GM12878 (cell line): ENCODE measurements around the gene CTSD. TPM values are rescaled to one million over a fixed set of nuclear protein-coding genes. Genes with fewer than 3 reads are reported as not detected.

Experiments
- ATAC-seq: fragments of 200-7000 bp; cut with Tn5 transposase; 3 replicates; pipeline ENCODE4 v1.9.1; 2020; ENCODE audit warnings: mild to moderate bottlenecking, moderate library complexity
- BruUV-seq: library from RNA; stranded (reverse); fragments of 400-500 nt; replicated peaks from 2 replicates; lab custom pipeline; 2021; lab: Mats Ljungman, UMichigan
- CTCF ChIA-PET: fragments of 300-600 bp; sonication (Branson Sonifier 250); formaldehyde crosslinking; extraction: SDS; loops from one replicate; lab custom pipeline; 2021; ENCODE audit warnings: inconsistent platforms; lab: Yijun Ruan, JAX
- POLR2A ChIA-PET: fragments of 350-600 bp; formaldehyde crosslinking; extraction: SDS; loops from one replicate; lab custom pipeline; 2021; ENCODE audit warnings: inconsistent platforms; lab: Charles Lee
- RAD21 ChIA-PET: fragments of 300-600 bp; sonication (Branson Sonifier 250); formaldehyde crosslinking; loops from one replicate; lab custom pipeline; 2023; ENCODE audit warnings: antibody characterized with exemption; ENCODE audit not compliant: unreplicated experiment; lab: Charles Lee
- SMC1A ChIA-PET: fragments of 300-600 bp; sonication (Branson Sonifier 250); formaldehyde crosslinking; loops from one replicate; lab custom pipeline; 2023; ENCODE audit not compliant: unreplicated experiment, uncharacterized antibody; lab: Charles Lee
- DNase-seq: peaks from one replicate; pipeline ENCODE4 v3.0.0-alpha.2; 2011; ENCODE audit warnings: low read depth, low spot score
- FAIRE-seq: peaks from 3 replicates; lab custom pipeline; 2011; peaks lifted over from hg19 to GRCh38; lab: Jason Lieb, UNC
- H2AFZ ChIP-seq: 2 replicates; pipeline ENCODE4 v1.6.0; 2011; ENCODE audit warnings: low read depth, low read length, control low read depth; ENCODE audit not compliant: control insufficient read depth
- H3K27ac ChIP-seq: 2 replicates; pipeline ENCODE4 v1.5.1; 2011; ENCODE audit warnings: control low read depth; ENCODE audit not compliant: control insufficient read depth, insufficient read depth
- H3K27me3 ChIP-seq, 2 experiments: replicated peaks in 1 of 2; 2 replicates each; pipeline versions ENCODE4 v1.6.0 to v1.6.1; 2011; ENCODE audit warnings: low read length in 1 of 2; ENCODE audit not compliant: control insufficient read depth in 2 of 2, insufficient read depth in 2 of 2
- H3K36me3 ChIP-seq, 2 experiments: 2 replicates each; pipeline ENCODE4 v1.5.1; 2011; ENCODE audit warnings: low read length in 1 of 2; ENCODE audit not compliant: control insufficient read depth in 2 of 2, insufficient read depth in 2 of 2
- H3K4me1 ChIP-seq: 2 replicates; pipeline ENCODE4 v1.6.1; 2011; ENCODE audit warnings: mild to moderate bottlenecking, low read length, moderate library complexity, mixed read lengths; ENCODE audit not compliant: control insufficient read depth, insufficient read depth
- H3K4me2 ChIP-seq: 2 replicates; pipeline ENCODE4 v1.6.0; 2011; ENCODE audit warnings: control low read depth; ENCODE audit not compliant: control insufficient read depth, insufficient read depth
- H3K4me3 ChIP-seq: fragments of 200-600 bp; sonication (generic); 2 replicates; pipeline ENCODE4 v1.5.1; 2016
- H3K79me2 ChIP-seq: 2 replicates; pipeline ENCODE4 v1.6.0; 2011; ENCODE audit warnings: low read length; ENCODE audit not compliant: control insufficient read depth, insufficient read depth
- H3K9ac ChIP-seq: 2 replicates; pipeline ENCODE4 v1.8.0; 2011; ENCODE audit warnings: low read length, control low read depth, mixed read lengths; ENCODE audit not compliant: control insufficient read depth, insufficient read depth
- H3K9me3 ChIP-seq: replicated peaks from 3 replicates; pipeline ENCODE4 v1.5.1; 2011; ENCODE audit warnings: mild to moderate bottlenecking, low read length; ENCODE audit not compliant: control insufficient read depth, insufficient read depth
- H4K20me1 ChIP-seq: 2 replicates; pipeline ENCODE4 v1.6.0; 2011; ENCODE audit not compliant: control insufficient read depth, insufficient read depth
- BCLAF1 ChIP-seq: fragments of 450-650 bp; IDR thresholded peaks from 2 replicates; pipeline ENCODE4 v1.6.1; 2017; ENCODE audit warnings: antibody characterized with exemption, mild to moderate bottlenecking, moderate library complexity
- HDAC6 ChIP-seq: fragments of 200-600 bp; sonication (generic); IDR thresholded peaks from one replicate; pipeline ENCODE4 v1.8.0; 2017; ENCODE audit warnings: antibody characterized with exemption; ENCODE audit not compliant: unreplicated experiment
- POLR2A ChIP-seq: IDR thresholded peaks from 2 replicates; pipeline ENCODE4 v1.6.1; 2011; ENCODE audit warnings: low read depth, mild to moderate bottlenecking, low read length
- SPI1 ChIP-seq: IDR thresholded peaks from 2 replicates; pipeline ENCODE4 v1.6.1; 2011; ENCODE audit warnings: low read depth, mild to moderate bottlenecking, low read length, moderate library complexity, borderline replicate concordance; ENCODE audit not compliant: insufficient read depth
- WGBS: methylation state at CpG from one replicate; pipeline ENCODE4 v1.1.6; 2016; ENCODE audit warnings: low lambda C conversion rate; ENCODE audit not compliant: insufficient replicate concordance, insufficient coverage; ENCODE audit errors: missing lambda C conversion rate; 5-methylcytosine and 5-hydroxymethylcytosine counted together
- in situ Hi-C: fragments of 300-500 bp; cut with MboI; formaldehyde crosslinking; loops from 9 replicates; pipeline ENCODE4 v1.14.3; 2018; ENCODE audit warnings: mixed read lengths
- intact Hi-C: fragments of 100-400 bp; cut with micrococcal nuclease; formaldehyde crosslinking; loops from one replicate; pipeline ENCODE4 v1.14.2; 2022; ENCODE audit not compliant: unreplicated experiment
- polyA plus RNA-seq, 11 experiments: library from polyadenylated mRNA; depleted of rRNA in 4 of 11; unstranded in 6 of 11; stranded (reverse) in 5 of 11; fragments of >200 nt; fragmentation: Nextera tagmentation in 4 of 11; fragmentation: Illumina TruSeq in 1 of 11; extraction: Ambion mirVana in 4 of 11; extraction: Trizol in 1 of 11; gene quantifications; 1 replicate in 1 of 11; 2 replicates in 10 of 11; pipeline versions ENCODE4 v1.2.1 to v1.2.3, GENCODE V29; 2011 to 2016; ENCODE audit warnings: inconsistent platforms in 2 of 11, missing spikeins in 2 of 11, low read depth in 1 of 11
- total RNA-seq, 4 experiments: library from RNA; depleted of rRNA in 3 of 4; stranded (reverse); fragments of >200 nt in 3 of 4; fragmentation: Illumina TruSeq in 1 of 4; extraction: Trizol in 1 of 4; gene quantifications; 2 replicates each; pipeline versions ENCODE4 v1.2.1 to v1.2.3, GENCODE V29; 2013 to 2021
- TF ChIP-seq, protein P1 (sequence below): fragments of 450-650 bp; formaldehyde crosslinking; IDR thresholded peaks from 2 replicates; pipeline ENCODE4 v1.4.0; 2022; ENCODE audit warnings: mild to moderate bottlenecking, moderate library complexity

CTSD gene
- total and polyA plus RNA-seq, 10 of the 15 experiments (the other 5 are each of a cell fraction or from before 2014, with no cell fraction given): 0.42 to 54.6 (median 25.0) TPM

GRCh38 chr11:1748636-1749394 is 14.9 kb downstream of the CTSD start:
- Histone ChIP-seq H2AFZ (no peak overlapping the region), H3K4me2 (no peak overlapping the region), H4K20me1 (no peaks in the 10 kb centered on the region), H3K9me3 (no peaks in the 10 kb centered on the region; the same call in 2 of the 3 replicates), H3K9ac (no peak overlapping the region), H3K36me3 (no peaks in the 10 kb centered on the region), H3K27ac (no peak overlapping the region), H3K27me3 (no peaks in the 10 kb centered on the region; a peak in 1 of 4 replicates), H3K79me2 (no peaks in the 10 kb centered on the region), H3K4me1 (no peaks in the 10 kb centered on the region), H3K4me3 (no peak overlapping the region)
- CTCF ChIA-PET: no interaction called here
- FAIRE-seq: no peak
- TF ChIP-seq BCLAF1 (no peak), SPI1 (no peak), HDAC6 (peak; percentile 39), POLR2A (peak; percentile 26; the same call in 1 of the 2 replicates)
- TF ChIP-seq, protein P1, sequence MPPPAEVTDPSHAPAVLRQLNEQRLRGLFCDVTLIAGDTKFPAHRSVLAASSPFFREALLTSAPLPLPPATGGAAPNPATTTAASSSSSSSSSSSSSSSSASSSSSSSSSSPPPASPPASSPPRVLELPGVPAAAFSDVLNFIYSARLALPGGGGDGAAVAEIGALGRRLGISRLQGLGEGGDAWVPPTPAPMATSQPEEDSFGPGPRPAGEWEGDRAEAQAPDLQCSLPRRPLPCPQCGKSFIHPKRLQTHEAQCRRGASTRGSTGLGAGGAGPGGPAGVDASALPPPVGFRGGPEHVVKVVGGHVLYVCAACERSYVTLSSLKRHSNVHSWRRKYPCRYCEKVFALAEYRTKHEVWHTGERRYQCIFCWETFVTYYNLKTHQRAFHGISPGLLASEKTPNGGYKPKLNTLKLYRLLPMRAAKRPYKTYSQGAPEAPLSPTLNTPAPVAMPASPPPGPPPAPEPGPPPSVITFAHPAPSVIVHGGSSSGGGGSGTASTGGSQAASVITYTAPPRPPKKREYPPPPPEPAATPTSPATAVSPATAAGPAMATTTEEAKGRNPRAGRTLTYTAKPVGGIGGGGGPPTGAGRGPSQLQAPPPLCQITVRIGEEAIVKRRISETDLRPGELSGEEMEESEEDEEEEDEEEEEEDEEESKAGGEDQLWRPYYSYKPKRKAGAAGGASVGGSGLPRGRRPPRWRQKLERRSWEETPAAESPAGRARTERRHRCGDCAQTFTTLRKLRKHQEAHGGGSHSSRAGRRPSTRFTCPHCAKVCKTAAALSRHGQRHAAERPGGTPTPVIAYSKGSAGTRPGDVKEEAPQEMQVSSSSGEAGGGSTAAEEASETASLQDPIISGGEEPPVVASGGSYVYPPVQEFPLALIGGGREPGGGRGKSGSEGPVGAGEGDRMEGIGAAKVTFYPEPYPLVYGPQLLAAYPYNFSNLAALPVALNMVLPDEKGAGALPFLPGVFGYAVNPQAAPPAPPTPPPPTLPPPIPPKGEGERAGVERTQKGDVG (CRISPR knock-in tag): no peak
- intact Hi-C loops (no loop called here), in situ Hi-C loops (no loop called here)
- no TSS peak for BruUV-seq
- POLR2A ChIA-PET: no interaction called here
- ATAC-seq: no peak
- RAD21 ChIA-PET: interaction anchor here (0.5 kb wide), 1 partner anchor 9 kb away, joined by 4 read pairs; no protein-coding TSS in a partner anchor
- WGBS: 31% methylated on average over 76 of the region's 84 CpGs
- DNase-seq: no peak
- SMC1A ChIA-PET: no interaction called here
